Hepatocyte (in vitro differentiated cells): ENCODE results near the gene PTCD1.

Source experiments
- EZH2 ChIP-seq: fragments of 200-600 bp; sonication (generic); IDR thresholded peaks from 2 replicates; pipeline ENCODE4 v1.6.1; 2016; ENCODE audit warnings: antibody characterized with exemption, mild to moderate bottlenecking, borderline replicate concordance
- EZH2phosphoT487 ChIP-seq: fragments of 200-600 bp; sonication (generic); IDR thresholded peaks from one replicate; pipeline ENCODE4 v1.6.1; 2018; ENCODE audit warnings: antibody characterized with exemption, mild to moderate bottlenecking, low read depth, moderate library complexity; ENCODE audit not compliant: unreplicated experiment, severe bottlenecking
- TF ChIP-seq, protein P1 (sequence below): fragments of 200-600 bp; sonication (generic); IDR thresholded peaks from 2 replicates; pipeline ENCODE4 v1.5.1; 2016; ENCODE audit warnings: antibody characterized with exemption, mild to moderate bottlenecking; ENCODE audit not compliant: poor library complexity

DNA sequence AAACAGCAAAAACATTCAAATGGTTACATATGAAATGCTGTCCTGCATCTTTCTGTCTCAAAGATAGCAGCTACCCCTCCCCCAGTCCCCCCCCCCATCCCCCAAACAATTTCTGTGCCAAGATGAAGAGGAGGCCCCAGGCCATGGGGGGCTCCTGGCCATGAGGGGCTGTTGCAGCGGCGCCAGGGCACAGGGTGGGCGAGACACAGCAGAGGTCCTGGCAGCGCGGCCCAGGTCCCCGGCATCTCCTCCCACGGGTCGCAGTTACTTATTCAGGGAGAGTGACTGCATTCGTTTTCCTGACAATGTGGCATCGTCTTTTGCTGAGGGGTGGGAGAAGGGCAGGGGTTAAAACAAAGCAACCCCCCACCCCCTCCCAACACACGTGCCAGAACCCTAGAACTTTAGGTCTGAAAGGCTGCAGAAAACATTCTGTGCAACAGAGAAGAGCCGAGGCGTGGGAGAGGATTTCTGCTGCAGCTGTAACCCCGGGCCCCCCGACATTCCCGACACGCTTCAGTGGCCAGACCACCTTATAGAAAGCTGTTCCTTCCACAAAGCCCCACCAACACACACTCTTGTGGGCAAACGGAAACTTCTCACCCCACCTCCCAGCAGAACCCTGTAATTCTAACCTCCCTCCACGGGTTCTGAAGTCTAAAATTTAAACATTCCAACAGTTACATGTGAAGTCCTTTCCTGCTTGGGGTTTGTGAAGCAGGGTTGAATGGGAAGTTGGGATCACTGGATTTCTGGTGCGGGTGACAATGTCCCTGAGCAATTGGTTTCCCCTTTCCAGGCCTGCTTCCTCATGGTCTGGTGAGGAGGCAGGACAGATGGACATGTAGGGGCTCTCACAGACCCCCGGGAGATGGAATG, 41.9 kb downstream of the PTCD1 start:
- TF ChIP-seq, protein P1, sequence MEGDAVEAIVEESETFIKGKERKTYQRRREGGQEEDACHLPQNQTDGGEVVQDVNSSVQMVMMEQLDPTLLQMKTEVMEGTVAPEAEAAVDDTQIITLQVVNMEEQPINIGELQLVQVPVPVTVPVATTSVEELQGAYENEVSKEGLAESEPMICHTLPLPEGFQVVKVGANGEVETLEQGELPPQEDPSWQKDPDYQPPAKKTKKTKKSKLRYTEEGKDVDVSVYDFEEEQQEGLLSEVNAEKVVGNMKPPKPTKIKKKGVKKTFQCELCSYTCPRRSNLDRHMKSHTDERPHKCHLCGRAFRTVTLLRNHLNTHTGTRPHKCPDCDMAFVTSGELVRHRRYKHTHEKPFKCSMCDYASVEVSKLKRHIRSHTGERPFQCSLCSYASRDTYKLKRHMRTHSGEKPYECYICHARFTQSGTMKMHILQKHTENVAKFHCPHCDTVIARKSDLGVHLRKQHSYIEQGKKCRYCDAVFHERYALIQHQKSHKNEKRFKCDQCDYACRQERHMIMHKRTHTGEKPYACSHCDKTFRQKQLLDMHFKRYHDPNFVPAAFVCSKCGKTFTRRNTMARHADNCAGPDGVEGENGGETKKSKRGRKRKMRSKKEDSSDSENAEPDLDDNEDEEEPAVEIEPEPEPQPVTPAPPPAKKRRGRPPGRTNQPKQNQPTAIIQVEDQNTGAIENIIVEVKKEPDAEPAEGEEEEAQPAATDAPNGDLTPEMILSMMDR, result no peak
- no peak for TF ChIP-seq EZH2
- no peak for TF ChIP-seq EZH2phosphoT487
